ENCODE results near the gene HTR3A. TPM values are rescaled to one million over a fixed set of nuclear protein-coding genes. Genes with fewer than 3 reads are reported as not detected.
A peak's percentile ranks its signal among the peaks of the same experiment; 100 is the strongest.
"Not testable (repeated sequence)": the region's sequence is repeated elsewhere in the genome, so short reads cannot be mapped to it uniquely, and the experiment has no call there.

HTR3A gene
- total and polyA plus RNA-seq, 2 experiments from 2014 or later, result 5.8 to 8.1 TPM

- no peaks in the 10 kb centered on the region for H3K9me3 Mint-ChIP-seq
- Histone ChIP-seq H3K27me3 (ENCODE audit: insufficient read depth) (no peaks in the 10 kb centered on the region), H3K4me1 (ENCODE audit: insufficient read depth) (peaks cover 23% of the 10 kb centered on the region), H4K20me1 (replicated peaks; ENCODE audit: insufficient read depth) (no peaks in the 10 kb centered on the region), H3K79me2 (replicated peaks; ENCODE audit: insufficient read depth) (no peaks in the 10 kb centered on the region), H2AFZ (no peak overlapping the region), H3K27ac (ENCODE audit: low read depth) (peak overlapping the region; percentile 46; the same call in 1 of the 2 replicates), H3F3A (replicated peaks; ENCODE audit: low read depth) (no peaks in the 10 kb centered on the region), H3K4me2 (peak overlapping the region; percentile 58), H3K36me3 (ENCODE audit: insufficient read depth) (no peaks in the 10 kb centered on the region), H3K9me2 (ENCODE audit: insufficient read depth) (peaks cover 6% of the 10 kb centered on the region), H3K4me3 (peak overlapping the region; percentile 3; the same call in 1 of the 2 replicates)
- peaks cover 1% of the 10 kb centered on the region for H3K27me3 Mint-ChIP-seq (ENCODE audit: insufficient read depth, low read depth, poor library complexity)
- TF ChIP-seq STAT1 (IDR thresholded peaks at IDR 0.05; ENCODE audit: unreplicated experiment), result no peak
- no peak for TF ChIP-seq ZNF331 (CRISPR knock-in tag; IDR thresholded peaks at IDR 0.05; ENCODE audit: low read depth)
- no peak for TF ChIP-seq ZNF114 (CRISPR knock-in tag; IDR thresholded peaks at IDR 0.05)
- peak; percentile 92 for TF ChIP-seq ZNF462 (CRISPR knock-in tag; IDR thresholded peaks at IDR 0.05)
- ATAC-seq (peak; percentile 96), DNase-seq (ENCODE audit: low spot score) (peak; percentile 64)
- peak overlapping the region; percentile 2; the same call in 1 of the 3 replicates for H3K4me3 Mint-ChIP-seq
- peaks cover 21% of the 10 kb centered on the region for H3K4me1 Mint-ChIP-seq
- peak overlapping the region; percentile 4; the same call in 1 of the 2 replicates for H3K27ac Mint-ChIP-seq
- H3K36me3 Mint-ChIP-seq (ENCODE audit: low read depth), result no peaks in the 10 kb centered on the region
These were observed 42.1 kb upstream of the HTR3A start for GRCh38 chr11:113932788-113933187.

GRCh38 chr11:113934193-113934592, 40.7 kb upstream of the HTR3A start:
- H3K9me2 ChIP-seq (ENCODE audit: insufficient read depth); H3K4me3 Mint-ChIP-seq; H3K27me3 ChIP-seq (ENCODE audit: insufficient read depth); H3K36me3 ChIP-seq (ENCODE audit: insufficient read depth); H4K20me1 ChIP-seq (replicated peaks; ENCODE audit: insufficient read depth); H3F3A ChIP-seq (replicated peaks; ENCODE audit: low read depth); DNase-seq (ENCODE audit: low spot score); ATAC-seq; H3K27ac Mint-ChIP-seq; H3K79me2 ChIP-seq (replicated peaks; ENCODE audit: insufficient read depth); H3K27ac ChIP-seq (ENCODE audit: low read depth); H3K9me3 Mint-ChIP-seq; H3K4me3 ChIP-seq; H3K4me2 ChIP-seq; H3K36me3 Mint-ChIP-seq (ENCODE audit: low read depth); H3K27me3 Mint-ChIP-seq (ENCODE audit: insufficient read depth, low read depth, poor library complexity): not testable (repeated sequence)
- H2AFZ ChIP-seq, result peak overlapping the region; percentile 60; the same call in 1 of the 2 replicates
- H3K4me1 Mint-ChIP-seq, result peaks cover 21% of the 10 kb centered on the region
- H3K4me1 ChIP-seq (ENCODE audit: insufficient read depth), result peaks cover 23% of the 10 kb centered on the region
